Astrocyte (in vitro differentiated cells and primary cell): Measurements from ENCODE around the gene UGT1A7. TPM values are rescaled to one million over a fixed set of nuclear protein-coding genes. Genes with fewer than 3 reads are reported as not detected.

Source experiments
- DNase-seq: peaks from one replicate; pipeline ENCODE4 v3.0.0-alpha.2; 2010; ENCODE audit warnings: low read depth
- FAIRE-seq: peaks from 2 replicates; lab custom pipeline; 2011; peaks lifted over from hg19 to GRCh38; lab: Jason Lieb, UNC
- H2AFZ ChIP-seq: 2 replicates; pipeline ENCODE4 v1.6.0; 2012; ENCODE audit warnings: low read depth, low read length, inconsistent platforms
- H3K27ac ChIP-seq: 2 replicates; pipeline ENCODE4 v1.5.1; 2011; ENCODE audit warnings: low read depth, low read length, inconsistent platforms
- H3K27me3 ChIP-seq: 2 replicates; pipeline ENCODE4 v1.6.0; 2011; ENCODE audit warnings: low read length, inconsistent platforms; ENCODE audit not compliant: insufficient read depth
- H3K36me3 ChIP-seq: 2 replicates; pipeline ENCODE4 v1.5.1; 2011; ENCODE audit warnings: low read length, inconsistent platforms; ENCODE audit not compliant: insufficient read depth
- H3K4me1 ChIP-seq: 2 replicates; pipeline ENCODE4 v1.5.1; 2011; ENCODE audit warnings: low read length, inconsistent platforms; ENCODE audit not compliant: insufficient read depth
- H3K4me2 ChIP-seq: 2 replicates; pipeline ENCODE4 v1.6.0; 2012; ENCODE audit warnings: low read length, inconsistent platforms
- H3K4me3 ChIP-seq: 2 replicates; pipeline ENCODE4 v1.5.1; 2011; ENCODE audit warnings: low read depth, mild to moderate bottlenecking, low read length, inconsistent platforms; ENCODE audit not compliant: insufficient read depth
- H3K79me2 ChIP-seq: 2 replicates; pipeline ENCODE4 v1.6.0; 2012; ENCODE audit warnings: mild to moderate bottlenecking, low read length, inconsistent platforms; ENCODE audit not compliant: insufficient read depth
- H3K9ac ChIP-seq: 2 replicates; pipeline ENCODE4 v1.6.0; 2012; ENCODE audit warnings: mild to moderate bottlenecking, low read length, inconsistent platforms
- H3K9me3 ChIP-seq: 2 replicates; pipeline ENCODE4 v1.5.1; 2012; ENCODE audit warnings: low read depth, mild to moderate bottlenecking, low read length, inconsistent platforms; ENCODE audit not compliant: insufficient read depth
- H4K20me1 ChIP-seq: 2 replicates; pipeline ENCODE4 v1.6.0; 2012; ENCODE audit warnings: low read length, inconsistent platforms; ENCODE audit not compliant: insufficient read depth
- H3K27ac Mint-ChIP-seq: one replicate; pipeline ENCODE4 v1.8.0; 2021; ENCODE audit warnings: mild to moderate bottlenecking, mixed read lengths; ENCODE audit not compliant: unreplicated experiment
- H3K27me3 Mint-ChIP-seq: one replicate; pipeline ENCODE4 v1.8.0; 2021; ENCODE audit warnings: low read depth, mixed read lengths; ENCODE audit not compliant: unreplicated experiment
- H3K36me3 Mint-ChIP-seq: one replicate; pipeline ENCODE4 v1.8.0; 2021; ENCODE audit warnings: low read depth, mixed read lengths; ENCODE audit not compliant: unreplicated experiment
- H3K4me1 Mint-ChIP-seq: one replicate; pipeline ENCODE4 v1.8.0; 2021; ENCODE audit warnings: low read depth, mixed read lengths; ENCODE audit not compliant: unreplicated experiment
- H3K4me3 Mint-ChIP-seq: one replicate; pipeline ENCODE4 v1.8.0; 2021; ENCODE audit warnings: mild to moderate bottlenecking, moderate library complexity, mixed read lengths; ENCODE audit not compliant: unreplicated experiment
- H3K9me3 Mint-ChIP-seq: one replicate; pipeline ENCODE4 v1.8.0; 2021; ENCODE audit warnings: mild to moderate bottlenecking, mixed read lengths; ENCODE audit not compliant: unreplicated experiment
- CTCF ChIP-seq: IDR thresholded peaks from 2 replicates; pipeline ENCODE4 v1.5.1; 2011; ENCODE audit warnings: low read depth, mild to moderate bottlenecking, inconsistent platforms, low read length, moderate library complexity; ENCODE audit not compliant: insufficient read depth
- EZH2 ChIP-seq: IDR thresholded peaks from 2 replicates; pipeline ENCODE4 v1.6.1; 2012; ENCODE audit warnings: mild to moderate bottlenecking, low read length, inconsistent platforms; ENCODE audit not compliant: insufficient read depth
- total RNA-seq: library from RNA; stranded (reverse); gene quantifications from 2 replicates; pipeline ENCODE4 v1.2.1, GENCODE V29; 2021

Gene UGT1A7
- total RNA-seq, 1 donor from 2014 or later = not detected

- no peaks in the 10 kb centered on the region for H3K36me3 ChIP-seq
- no peak for FAIRE-seq
- no peaks in the 10 kb centered on the region for H3K36me3 Mint-ChIP-seq
- no peak overlapping the region for H3K9ac ChIP-seq
- H3K9me3 ChIP-seq = no peaks in the 10 kb centered on the region
- TF ChIP-seq EZH2 (no peak), CTCF (no peak)
- no peak overlapping the region for H3K27ac Mint-ChIP-seq
- H3K4me3 Mint-ChIP-seq = no peak overlapping the region
- no peak for DNase-seq
- no peak overlapping the region for H3K4me3 ChIP-seq
- no peaks in the 10 kb centered on the region for H3K9me3 Mint-ChIP-seq
- H4K20me1 ChIP-seq = no peaks in the 10 kb centered on the region
- no peaks in the 10 kb centered on the region for H3K4me1 Mint-ChIP-seq
- H3K79me2 ChIP-seq = no peaks in the 10 kb centered on the region
- H3K4me1 ChIP-seq = no peaks in the 10 kb centered on the region
- no peak overlapping the region for H3K4me2 ChIP-seq
- no peak overlapping the region for H3K27ac ChIP-seq
- H2AFZ ChIP-seq = no peak overlapping the region
- H3K27me3 Mint-ChIP-seq = peaks cover 22% of the 10 kb centered on the region
- no peaks in the 10 kb centered on the region for H3K27me3 ChIP-seq
Observed at GRCh38 chr2:233820774-233821105, 139.0 kb downstream of the UGT1A7 start.

- Histone ChIP-seq H3K36me3 (no peaks in the 10 kb centered on the region), H2AFZ (no peak overlapping the region), H3K9ac (no peak overlapping the region), H4K20me1 (no peaks in the 10 kb centered on the region), H3K27me3 (no peaks in the 10 kb centered on the region), H3K4me2 (no peak overlapping the region), H3K79me2 (no peaks in the 10 kb centered on the region), H3K27ac (no peak overlapping the region), H3K4me1 (no peaks in the 10 kb centered on the region), H3K4me3 (no peak overlapping the region), H3K9me3 (no peaks in the 10 kb centered on the region)
- no peak for DNase-seq
- Mint-ChIP-seq H3K4me3 (no peak overlapping the region), H3K27ac (no peak overlapping the region), H3K9me3 (no peaks in the 10 kb centered on the region), H3K27me3 (peaks cover 22% of the 10 kb centered on the region), H3K36me3 (no peaks in the 10 kb centered on the region), H3K4me1 (no peaks in the 10 kb centered on the region)
- TF ChIP-seq CTCF = no peak
- no peak for TF ChIP-seq EZH2
- no peak for FAIRE-seq
Observed at GRCh38 chr2:233821196-233821595, 139.5 kb downstream of the UGT1A7 start.

- Histone ChIP-seq H3K9me3 (no peaks in the 10 kb centered on the region), H3K9ac (no peak overlapping the region), H3K36me3 (no peaks in the 10 kb centered on the region), H3K4me3 (no peak overlapping the region), H3K27ac (no peak overlapping the region), H2AFZ (no peak overlapping the region), H3K4me1 (no peaks in the 10 kb centered on the region), H3K27me3 (no peaks in the 10 kb centered on the region), H3K79me2 (no peaks in the 10 kb centered on the region), H4K20me1 (no peaks in the 10 kb centered on the region), H3K4me2 (no peak overlapping the region)
- peaks cover 22% of the 10 kb centered on the region for H3K27me3 Mint-ChIP-seq
- FAIRE-seq = no peak
- H3K27ac Mint-ChIP-seq = no peak overlapping the region
- H3K36me3 Mint-ChIP-seq = no peaks in the 10 kb centered on the region
- no peak for TF ChIP-seq EZH2
- TF ChIP-seq CTCF = no peak
- no peak for DNase-seq
- H3K4me3 Mint-ChIP-seq = no peak overlapping the region
- no peaks in the 10 kb centered on the region for H3K4me1 Mint-ChIP-seq
- H3K9me3 Mint-ChIP-seq = no peaks in the 10 kb centered on the region
Observed at GRCh38 chr2:233821709-233822100, 140.0 kb downstream of the UGT1A7 start.
